HG03354 (cell line): ENCODE results near the gene EML6.

ENCODE experiments used
- ATAC-seq: cut with Tn5 transposase; IDR thresholded peaks from one replicate; pipeline ENCODE4 v1.9.1; 2021; ENCODE audit warnings: mild to moderate bottlenecking; ENCODE audit not compliant: unreplicated experiment, poor library complexity, severe bottlenecking

EML6 gene

DNA sequence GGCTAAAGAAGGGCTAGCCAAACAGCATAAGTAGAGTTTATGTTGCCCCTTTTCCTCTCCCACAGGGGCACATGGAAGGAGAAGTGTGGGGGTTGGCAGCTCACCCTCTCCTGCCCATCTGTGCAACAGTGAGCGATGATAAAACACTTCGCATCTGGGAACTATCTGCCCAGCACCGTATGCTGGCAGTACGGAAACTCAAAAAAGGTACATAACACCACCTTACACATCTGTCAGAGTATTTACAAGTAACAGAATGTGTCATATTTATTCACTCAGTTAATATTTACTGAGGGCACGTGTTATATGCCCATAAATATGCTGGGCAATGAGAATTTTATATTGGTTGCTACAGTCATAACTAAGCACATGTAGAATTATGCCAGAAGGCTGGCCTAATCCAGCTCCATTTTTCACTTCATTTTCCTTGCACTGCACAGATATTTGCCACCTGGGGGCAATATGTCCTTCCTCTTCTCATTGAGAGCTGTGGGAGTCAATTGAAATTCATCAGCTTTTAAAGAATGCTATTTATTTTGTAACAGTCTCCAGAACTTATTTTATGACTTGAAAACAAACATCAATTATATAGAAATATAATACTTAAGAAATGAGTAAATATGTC lies 176.2 kb downstream of the EML6 start:
- ATAC-seq: no peak

DNA sequence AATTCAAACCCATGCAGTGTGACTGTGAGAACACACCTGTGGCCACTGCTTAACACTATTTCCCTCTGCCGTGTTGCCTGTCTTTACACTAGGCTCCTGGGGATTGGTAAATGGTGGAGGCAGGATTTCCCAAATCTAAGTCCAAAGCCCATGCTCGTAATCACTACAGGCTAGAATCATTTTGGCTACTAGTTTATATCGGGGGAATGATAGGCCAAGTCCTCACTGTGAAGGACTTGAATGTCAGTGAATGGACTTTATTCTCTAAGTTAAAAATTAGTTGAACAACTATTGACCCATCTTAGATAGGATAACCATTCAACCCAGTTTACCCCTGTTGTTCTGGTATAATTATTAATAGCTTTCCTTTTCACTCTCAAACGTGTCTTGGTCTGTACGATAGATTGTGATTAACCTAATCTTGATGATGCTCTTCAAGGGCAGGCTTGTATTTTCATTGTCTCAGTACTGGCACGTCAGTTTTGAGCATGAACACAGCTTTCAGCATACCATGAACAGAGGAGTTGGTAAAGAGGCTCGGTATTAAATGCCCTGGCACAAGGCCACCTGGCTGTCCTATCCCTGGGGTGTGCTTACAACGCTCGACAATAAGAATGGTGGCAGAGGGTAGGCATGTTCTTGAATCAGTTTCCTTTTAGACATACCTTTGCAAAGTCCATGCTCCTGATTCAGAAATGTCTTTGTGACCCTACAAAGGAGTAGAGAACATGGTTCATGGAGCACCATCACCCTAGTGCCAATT lies 177.9 kb downstream of the EML6 start:
- no peak for ATAC-seq

DNA sequence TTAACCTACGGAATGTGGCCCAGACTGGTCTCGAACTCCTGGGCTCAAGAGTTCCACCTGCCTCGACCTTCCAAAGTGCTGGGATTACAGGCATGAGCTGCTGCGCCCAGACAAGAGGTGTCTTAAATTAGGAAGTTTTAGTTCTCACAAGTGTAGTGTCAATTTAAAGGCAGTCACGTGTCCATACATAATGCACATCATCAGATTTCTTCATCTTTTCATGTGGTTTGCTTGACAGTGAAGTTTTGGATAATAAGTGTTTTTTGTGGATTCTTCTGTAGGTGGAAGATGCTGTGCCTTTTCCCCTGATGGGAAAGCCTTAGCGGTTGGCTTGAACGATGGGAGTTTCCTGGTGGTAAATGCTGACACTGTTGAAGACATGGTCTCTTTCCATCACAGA lies 179.3 kb downstream of the EML6 start:
- ATAC-seq: no peak

DNA sequence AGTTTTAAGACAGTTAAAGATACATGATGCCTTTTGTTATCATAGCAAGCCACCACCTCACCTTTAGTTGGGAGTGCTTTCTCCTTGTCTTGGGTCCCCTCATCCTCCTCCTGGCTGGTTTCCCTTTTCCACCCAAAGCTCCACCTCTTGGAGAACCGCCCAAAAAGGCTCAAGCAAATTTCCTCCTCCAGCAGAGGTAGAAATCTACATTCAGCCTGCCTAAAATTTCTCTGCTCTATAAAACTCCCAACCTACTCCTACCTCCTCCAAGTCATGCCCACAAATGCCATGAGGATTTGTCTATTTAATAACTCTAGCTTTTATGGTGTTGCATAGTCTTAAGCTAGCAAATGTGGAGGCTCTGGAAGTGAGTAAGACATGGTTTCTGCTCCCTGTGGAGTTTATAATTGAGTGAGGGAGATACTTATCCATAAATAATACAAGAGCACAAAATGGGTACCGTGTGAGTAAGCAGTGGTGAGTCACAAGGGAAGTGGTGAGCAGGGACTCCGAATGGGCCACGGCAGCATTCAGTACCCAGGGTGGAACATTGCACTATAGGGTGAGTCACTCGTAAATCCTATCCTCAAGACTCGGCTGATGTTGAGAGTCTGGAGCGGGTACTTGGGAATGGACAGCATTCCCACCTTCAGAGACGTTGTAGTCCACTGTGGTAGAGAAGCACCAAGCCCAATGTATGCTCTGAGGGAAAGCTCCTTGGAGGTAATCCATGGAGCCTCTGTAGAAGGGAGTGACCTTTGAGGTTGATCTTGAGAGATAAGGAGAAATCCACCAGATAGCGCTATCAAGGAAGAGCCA lies 180.5 kb downstream of the EML6 start:
- no peak for ATAC-seq

DNA sequence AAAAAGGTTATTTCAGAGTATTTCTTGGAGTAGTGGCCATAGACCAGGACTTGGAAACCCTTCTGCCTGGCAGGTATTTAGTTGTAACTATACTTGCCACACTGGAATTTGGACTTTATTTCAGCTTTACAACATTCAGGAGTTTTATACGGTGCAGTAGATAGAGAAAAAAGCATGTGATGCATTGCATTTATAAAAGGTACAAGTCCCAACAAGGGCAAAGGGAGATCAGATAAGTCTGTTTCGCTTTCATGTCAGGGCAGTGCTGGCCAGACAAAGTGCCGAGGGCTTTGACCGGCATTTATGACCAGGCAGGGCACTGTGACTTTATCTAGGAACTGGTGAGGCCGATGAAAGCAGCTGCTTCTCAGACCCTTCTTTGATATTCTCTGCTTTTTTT lies 181.4 kb downstream of the EML6 start:
- ATAC-seq: no peak

DNA sequence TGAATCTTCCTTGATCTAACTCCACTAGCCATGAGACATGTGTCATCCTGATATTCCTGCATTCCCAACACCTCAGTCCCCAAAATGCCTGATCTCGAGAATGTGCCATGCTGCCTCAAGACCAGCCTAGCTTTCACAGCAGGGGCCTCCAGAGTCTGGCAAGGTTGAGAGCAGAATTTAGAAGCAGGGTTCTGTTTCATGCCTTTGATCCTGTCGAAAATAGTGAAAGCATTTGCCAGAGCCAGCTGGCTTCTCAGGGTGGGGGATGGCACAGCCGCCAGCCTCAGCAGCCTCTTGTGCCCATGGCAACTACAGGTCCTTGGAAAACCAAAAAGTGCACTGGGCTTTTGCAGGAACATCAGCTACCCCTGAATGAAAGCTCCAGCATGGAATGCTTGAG lies 183.3 kb downstream of the EML6 start:
- no peak for ATAC-seq

DNA sequence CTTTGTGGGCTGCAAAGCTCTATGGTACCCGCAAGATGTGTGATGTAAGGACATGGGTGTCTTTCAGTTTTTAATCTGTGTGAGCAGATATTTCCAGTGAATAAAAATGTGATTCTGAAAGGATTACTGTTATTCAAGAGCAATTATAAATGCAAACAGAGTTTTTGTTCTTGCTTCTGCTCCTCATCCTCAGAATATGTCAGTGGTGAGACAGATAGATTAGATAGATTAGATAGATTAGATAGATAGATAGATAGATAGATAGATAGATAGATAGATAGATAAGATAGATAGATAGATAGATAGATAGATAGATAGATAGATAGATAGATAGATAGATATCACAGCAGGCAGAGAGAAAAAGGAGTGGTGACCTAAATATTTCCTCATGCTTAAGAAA lies 184.2 kb downstream of the EML6 start:
- no peak for ATAC-seq

DNA sequence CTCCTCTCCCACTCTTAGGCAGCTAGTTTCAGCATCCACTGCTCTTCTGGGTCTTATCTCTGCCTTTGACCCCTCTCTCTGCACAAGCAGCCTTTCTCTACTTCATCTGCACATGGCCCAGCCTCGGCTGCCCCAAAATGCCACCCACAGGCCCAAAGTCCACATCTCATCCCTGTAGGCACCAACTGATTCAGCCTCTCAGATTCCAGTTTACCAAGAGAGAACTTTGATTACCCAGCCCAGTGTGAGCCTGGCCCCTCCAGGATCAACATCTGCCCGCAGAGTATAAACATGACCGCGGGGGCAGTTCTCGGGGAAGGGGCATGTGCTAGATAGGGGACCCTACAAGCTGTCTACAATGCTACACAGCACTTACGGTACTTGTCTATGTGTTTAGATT lies 185.1 kb downstream of the EML6 start:
- ATAC-seq: no peak

DNA sequence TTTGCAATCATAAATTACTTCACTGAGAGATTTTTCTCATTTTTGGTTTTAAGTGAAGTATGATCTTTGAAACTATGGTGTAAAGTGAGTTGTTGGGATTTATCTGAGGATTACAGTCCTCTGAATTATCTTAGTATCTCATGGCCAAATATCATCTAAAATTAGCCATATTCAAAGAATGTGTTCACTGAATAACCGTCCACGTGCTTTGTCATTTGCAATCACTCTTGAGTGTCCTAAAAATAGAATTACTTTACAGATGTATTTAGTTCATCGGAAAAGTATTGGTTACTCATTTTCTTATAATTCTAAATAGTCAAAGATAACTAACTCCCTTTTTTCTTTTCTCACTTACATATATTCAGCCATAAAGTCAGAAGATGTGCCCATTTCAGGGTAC lies 185.5 kb downstream of the EML6 start:
- no peak for ATAC-seq

DNA sequence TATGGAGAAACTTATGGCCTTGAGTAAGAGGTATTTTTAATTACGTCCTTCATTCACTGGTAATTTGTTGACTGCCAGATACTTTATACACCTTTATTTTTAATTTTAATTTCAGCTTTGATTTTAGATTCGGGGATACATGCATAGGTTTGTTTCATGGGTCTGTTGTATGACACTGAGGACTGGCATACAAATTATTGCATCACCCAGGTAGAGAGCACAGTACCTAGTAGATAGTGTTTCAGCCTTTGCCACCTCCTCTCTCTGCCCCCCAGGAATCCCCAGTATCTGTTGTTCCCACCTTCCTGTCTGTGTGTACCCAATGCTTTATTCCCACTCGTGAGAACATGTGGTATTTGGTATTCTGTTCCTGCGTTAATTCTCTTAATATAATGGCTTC lies 188.8 kb downstream of the EML6 start:
- ATAC-seq: no peak

DNA sequence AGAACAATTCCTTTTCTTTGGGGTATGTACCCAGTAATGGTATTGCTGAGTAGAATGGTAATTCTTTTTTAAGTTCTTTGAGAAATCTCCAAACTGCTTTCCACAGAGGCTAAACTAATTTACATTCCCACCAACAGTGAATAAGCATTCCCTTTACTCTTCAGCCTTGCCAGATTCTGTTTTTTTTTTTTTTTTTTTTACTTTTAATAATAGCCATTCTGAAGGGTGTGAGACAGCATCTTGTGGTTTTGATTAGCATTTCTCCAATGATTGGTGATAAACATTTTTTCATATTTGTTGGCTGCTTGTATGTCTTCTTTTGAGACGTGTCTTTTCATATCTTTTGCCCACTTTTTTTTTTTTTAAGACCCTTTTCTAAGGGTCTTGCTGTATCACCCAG lies 189.4 kb downstream of the EML6 start:
- ATAC-seq: no peak

DNA sequence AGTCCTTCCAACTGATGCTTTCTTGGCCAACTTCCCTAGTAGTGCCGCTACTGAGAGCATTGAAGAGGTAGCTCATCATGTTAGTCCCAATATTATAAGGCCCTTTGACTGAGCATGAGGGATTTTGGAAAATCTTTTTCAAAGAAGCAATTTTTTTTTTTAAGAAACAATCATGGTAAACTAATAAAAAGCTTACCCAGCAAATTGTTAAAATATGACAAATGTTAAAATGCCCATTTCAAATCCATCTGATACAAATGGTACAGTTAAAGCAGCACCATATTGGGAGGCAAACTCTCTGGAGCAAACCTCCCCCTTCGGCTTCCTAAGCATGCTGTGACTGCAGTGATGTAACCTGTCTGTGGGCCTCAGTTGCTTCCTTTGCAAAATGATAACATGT lies 191.2 kb downstream of the EML6 start:
- ATAC-seq: no peak

DNA sequence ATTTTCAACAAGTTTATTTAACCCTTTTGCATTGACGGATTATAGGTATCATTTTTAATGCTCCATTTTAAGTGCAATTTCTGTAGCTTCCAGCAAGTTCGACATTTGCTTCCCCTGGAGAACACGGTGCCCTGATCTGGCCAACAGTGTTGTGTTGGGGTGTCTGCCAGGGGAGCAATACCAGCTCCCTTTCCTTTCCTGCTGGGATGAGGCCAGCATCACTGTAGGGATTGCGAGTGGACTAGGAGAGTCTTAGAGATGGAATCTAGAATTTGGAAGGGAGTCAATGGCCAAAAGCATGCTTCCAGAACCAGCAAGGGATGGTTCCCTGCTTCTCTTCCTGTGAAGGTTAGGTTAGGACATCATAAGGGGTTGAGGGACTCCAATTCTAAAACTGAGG lies 191.6 kb downstream of the EML6 start:
- ATAC-seq: no peak

DNA sequence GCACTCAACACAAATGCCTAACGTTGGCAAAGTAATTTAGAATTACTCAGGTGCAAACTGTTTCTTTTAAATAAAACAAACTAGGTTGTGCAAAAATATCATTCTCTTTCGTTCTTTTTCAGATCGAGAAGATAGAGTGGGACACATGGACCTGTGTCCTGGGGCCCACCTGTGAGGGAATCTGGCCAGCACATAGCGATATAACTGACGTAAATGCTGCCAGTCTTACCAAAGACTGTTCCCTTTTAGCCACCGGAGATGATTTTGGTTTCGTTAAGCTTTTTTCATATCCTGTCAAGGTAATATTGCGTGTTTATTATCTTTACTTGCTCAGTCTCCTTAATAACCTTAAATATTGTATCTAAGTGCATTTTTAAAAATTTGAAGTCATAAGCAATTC lies 193.2 kb downstream of the EML6 start:
- no peak for ATAC-seq

DNA sequence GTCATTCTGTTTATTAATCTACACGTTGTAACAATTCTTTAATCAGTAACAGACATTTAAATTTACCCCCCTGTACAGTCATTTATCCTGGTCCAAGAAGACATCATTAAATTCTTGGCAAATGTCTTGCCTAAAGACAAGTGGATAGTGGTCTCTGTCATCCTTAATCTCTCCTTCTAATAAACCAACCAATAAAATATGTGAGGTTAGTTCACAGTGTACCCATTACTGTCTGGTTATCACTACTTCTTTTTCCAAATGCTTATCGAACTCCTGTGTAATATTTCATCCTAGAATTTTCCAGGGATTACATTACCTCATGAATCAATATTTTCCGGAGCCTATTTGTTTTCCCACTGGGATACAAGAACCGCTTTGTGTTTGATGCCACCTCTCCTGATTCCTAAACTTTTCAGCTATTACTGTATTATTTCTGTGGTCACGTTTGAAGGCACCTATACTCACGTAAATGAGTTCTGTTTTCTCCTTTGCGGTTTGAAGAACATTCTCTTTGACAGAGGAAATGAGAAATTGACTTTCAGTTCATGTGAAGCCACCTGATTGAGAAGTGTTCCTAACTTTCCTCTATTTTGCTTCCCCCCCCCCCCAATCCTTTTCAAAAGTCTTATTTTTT lies 195.3 kb downstream of the EML6 start:
- no peak for ATAC-seq

DNA sequence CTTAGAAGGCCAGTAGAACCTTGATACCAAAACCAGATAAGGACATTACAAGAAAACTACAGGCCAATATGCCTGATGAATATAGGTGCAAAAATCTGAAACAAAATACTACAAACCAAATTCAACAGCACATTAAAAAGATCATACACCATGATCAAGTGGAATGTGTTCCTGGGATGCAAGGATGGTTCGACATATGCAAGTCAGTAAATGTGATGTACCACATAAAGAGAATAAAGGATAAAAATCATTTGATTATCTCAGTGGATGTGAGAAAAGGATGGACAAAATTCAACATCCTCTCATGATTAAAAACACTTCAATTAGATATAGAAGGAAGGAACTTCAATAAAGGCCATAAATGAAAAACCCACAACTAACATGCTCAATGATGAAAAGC lies 197.2 kb downstream of the EML6 start:
- no peak for ATAC-seq

DNA sequence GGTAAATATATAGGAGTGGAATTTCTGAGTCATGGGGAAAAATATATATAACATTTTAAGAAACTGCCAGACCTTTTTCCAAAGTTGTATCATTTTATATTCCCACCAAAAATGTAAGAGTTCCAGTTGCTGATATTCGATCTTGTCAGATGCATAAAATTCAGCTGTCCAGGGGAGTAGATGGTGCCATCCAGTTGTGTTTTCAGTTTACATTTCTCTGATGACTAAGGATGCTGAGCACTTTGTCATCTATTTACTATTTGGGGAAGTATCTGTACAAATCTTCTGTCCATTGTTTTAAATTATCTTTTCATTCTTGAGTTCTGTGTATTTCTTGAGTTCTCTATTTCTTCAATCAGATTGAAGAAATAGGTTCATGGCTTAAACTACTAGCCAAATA lies 200.7 kb downstream of the EML6 start:
- ATAC-seq: no peak

DNA sequence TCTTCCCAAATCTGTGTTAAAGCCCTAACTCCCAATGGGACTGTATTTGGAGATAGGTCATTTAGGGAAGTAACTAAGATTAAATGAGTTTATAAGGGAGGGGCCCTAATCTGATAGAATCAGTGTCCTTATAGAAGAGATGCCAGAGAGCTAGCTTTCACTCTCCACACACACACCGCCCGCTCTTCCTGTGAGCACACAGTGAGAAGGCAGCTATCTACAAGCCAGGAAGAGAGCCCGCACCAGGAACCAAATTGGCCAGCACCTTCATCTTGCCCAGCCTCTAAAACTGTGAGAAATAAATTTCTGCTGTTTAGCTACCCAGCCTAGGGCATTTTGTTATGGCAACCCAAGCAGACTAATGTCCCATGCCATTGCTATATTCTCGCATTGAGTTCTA lies 201.6 kb downstream of the EML6 start:
- no peak for ATAC-seq

DNA sequence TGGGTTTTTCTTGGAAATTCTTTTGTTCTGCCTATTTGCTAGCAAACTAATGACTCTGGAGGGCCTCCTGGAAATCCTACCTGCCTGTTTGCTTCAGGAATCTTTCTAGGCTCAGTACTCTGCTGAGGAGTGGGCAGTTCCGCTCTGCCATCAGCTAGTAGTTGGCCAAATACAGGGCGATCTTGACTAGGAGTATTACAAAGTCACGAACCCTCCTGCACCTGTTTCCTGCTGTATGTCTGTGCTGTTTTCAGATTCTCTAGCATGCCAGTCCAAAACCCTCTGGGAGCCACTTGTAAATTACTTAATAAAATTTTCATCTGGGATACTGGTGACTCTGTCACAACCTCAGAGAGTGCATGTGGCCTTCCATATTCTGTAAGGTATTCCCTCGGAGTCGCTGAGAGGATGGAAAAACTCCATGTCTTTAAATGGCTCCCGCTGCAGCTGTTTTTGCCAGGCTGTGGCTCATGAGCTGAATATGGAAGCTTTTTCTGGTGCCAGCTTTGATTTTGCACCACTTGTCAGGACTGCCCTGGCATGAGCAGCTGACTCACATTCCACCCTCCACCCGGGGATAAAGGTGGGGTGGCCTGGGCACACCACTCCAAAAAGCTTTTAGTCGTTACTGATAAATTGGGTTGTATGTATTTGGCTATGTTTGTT lies 203.8 kb downstream of the EML6 start:
- ATAC-seq: no peak
